HCT116 (cell line): ENCODE results near the gene VRK1. TPM values are rescaled to one million over a fixed set of nuclear protein-coding genes. Genes with fewer than 3 reads are reported as not detected.

Source experiments
- ATAC-seq: fragments of 200-7000 bp; cut with Tn5 transposase; 2 replicates; pipeline ENCODE4 v1.9.1; 2020; ENCODE audit warnings: mild to moderate bottlenecking, moderate library complexity
- BruUV-seq: library from RNA; stranded (reverse); fragments of 400-500 nt; replicated peaks from 2 replicates; lab custom pipeline; 2021; lab: Mats Ljungman, UMichigan
- CTCF ChIA-PET: fragments of 300-600 bp; sonication (Branson Sonifier 250); formaldehyde crosslinking; loops from one replicate; lab custom pipeline; 2021; ENCODE audit warnings: antibody characterized with exemption; lab: Charles Lee
- POLR2A ChIA-PET: fragments of 300-600, 350-600 bp; sonication (Branson Sonifier 250); formaldehyde crosslinking; loops from one replicate; lab custom pipeline; 2021; ENCODE audit warnings: antibody characterized with exemption; lab: Charles Lee
- RAD21 ChIA-PET, 2 experiments: fragments of 300-600 bp; sonication (Branson Sonifier 250); formaldehyde crosslinking; loops; one replicate each; lab custom pipeline; 2023; ENCODE audit warnings: low total read pairs in 2 of 2; ENCODE audit not compliant: uncharacterized antibody in 2 of 2, unreplicated experiment in 2 of 2, low non-redundant PET in 1 of 2; lab: Charles Lee
- DNase-seq: peaks from one replicate; pipeline ENCODE4 v3.0.0-alpha.2; 2010; ENCODE audit warnings: low read depth, low spot score
- H2AFZ ChIP-seq: fragments of 200-600 bp; shearing (Covaris generic), sonication (generic); 2 replicates; pipeline ENCODE4 v1.6.1; 2017; ENCODE audit warnings: low read depth, mixed run types, mixed read lengths, antibody characterized with exemption, low read length; ENCODE audit not compliant: poor library complexity, severe bottlenecking
- H3K27ac ChIP-seq: 2 replicates; pipeline ENCODE4 v1.5.1; 2012; ENCODE audit warnings: low read depth, low read length
- H3K27me3 ChIP-seq: fragments of 200-600 bp; sonication (generic); 2 replicates; pipeline ENCODE4 v1.6.1; 2016; ENCODE audit warnings: mixed run types, low read length, mixed read lengths; ENCODE audit not compliant: insufficient read depth
- H3K36me3 ChIP-seq, 2 experiments: fragments of 200-500 bp in 1 of 2; fragments of 200-600 bp in 1 of 2; sonication (Bioruptor generic) in 1 of 2; sonication (generic) in 1 of 2; 2 replicates each; pipeline versions ENCODE4 v1.5.1 to v1.6.1; 2014 to 2016; ENCODE audit warnings: low read length in 2 of 2, inconsistent platforms in 1 of 2, mixed read lengths in 1 of 2, mixed run types in 1 of 2; ENCODE audit not compliant: insufficient read depth in 2 of 2, control insufficient read depth in 1 of 2
- H3K4me1 ChIP-seq, 2 experiments: fragments of 200-600 bp in 1 of 2; sonication (generic) in 1 of 2; 2 replicates each; pipeline versions ENCODE4 v1.5.1 to v1.6.1; 2012 to 2017; ENCODE audit warnings: low read length in 2 of 2, inconsistent platforms in 1 of 2, mild to moderate bottlenecking in 1 of 2, mixed read lengths in 1 of 2, mixed run types in 1 of 2, moderate library complexity in 1 of 2; ENCODE audit not compliant: insufficient read depth in 2 of 2, control insufficient read depth in 1 of 2
- H3K4me2 ChIP-seq: fragments of 200-600 bp; sonication (generic); 2 replicates; pipeline ENCODE4 v1.6.1; 2017; ENCODE audit warnings: mixed run types, low read length, mixed read lengths
- H3K4me3 ChIP-seq, 2 experiments: fragments of 200-600 bp in 1 of 2; sonication (generic) in 1 of 2; replicated peaks in 1 of 2; 2 replicates each; pipeline ENCODE4 v1.5.1; 2011 to 2016; ENCODE audit warnings: low read length in 2 of 2, control low read depth in 1 of 2, low read depth in 1 of 2, mild to moderate bottlenecking in 1 of 2, mixed read lengths in 1 of 2, mixed run types in 1 of 2
- H3K79me2 ChIP-seq: fragments of 200-600 bp; sonication (generic); 2 replicates; pipeline ENCODE4 v1.6.1; 2017; ENCODE audit warnings: mild to moderate bottlenecking, mixed run types, low read length, moderate library complexity, mixed read lengths; ENCODE audit not compliant: insufficient read depth
- H3K9ac ChIP-seq: fragments of 200-600 bp; sonication (generic); 2 replicates; pipeline ENCODE4 v1.6.1; 2016; ENCODE audit warnings: low read length, mixed read lengths
- H3K9me2 ChIP-seq: fragments of 200-600 bp; sonication (generic), shearing (Covaris generic); 2 replicates; pipeline ENCODE4 v1.6.1; 2017; ENCODE audit warnings: mixed run types, mild to moderate bottlenecking, moderate library complexity; ENCODE audit not compliant: insufficient read depth
- H3K9me3 ChIP-seq, 2 experiments: fragments of 200-500 bp in 1 of 2; fragments of 200-600 bp in 1 of 2; sonication (Bioruptor generic) in 1 of 2; sonication (generic) in 1 of 2; 2 replicates each; pipeline ENCODE4 v1.6.1; 2014 to 2017; ENCODE audit warnings: low read length in 2 of 2, mixed read lengths in 2 of 2, inconsistent platforms in 1 of 2, low read depth in 1 of 2, mild to moderate bottlenecking in 1 of 2, mixed run types in 1 of 2, moderate library complexity in 1 of 2; ENCODE audit not compliant: control insufficient read depth in 1 of 2, insufficient read depth in 1 of 2
- H4K20me1 ChIP-seq: fragments of 200-600 bp; sonication (generic), shearing (Covaris generic); 2 replicates; pipeline ENCODE4 v1.6.1; 2017; ENCODE audit warnings: mixed run types, mild to moderate bottlenecking, moderate library complexity; ENCODE audit not compliant: insufficient read depth
- CBX3 ChIP-seq: IDR thresholded peaks from 2 replicates; pipeline ENCODE4 v1.6.1; 2012; ENCODE audit warnings: low read depth
- CEBPB ChIP-seq: IDR thresholded peaks from 2 replicates; pipeline ENCODE4 v1.6.1; 2012; ENCODE audit warnings: low read depth
- CTCF ChIP-seq, 3 experiments: fragments of 200-600 bp in 1 of 3; sonication (generic) in 1 of 3; IDR thresholded peaks in 2 of 3; conservative IDR thresholded peaks in 1 of 3; 2 replicates each; pipeline ENCODE4 v1.5.1; 2012 to 2017; ENCODE audit warnings: low read depth in 2 of 3, low read length in 2 of 3, antibody characterized with exemption in 1 of 3, borderline replicate concordance in 1 of 3, control low read depth in 1 of 3, mild to moderate bottlenecking in 1 of 3, mixed read lengths in 1 of 3, mixed run types in 1 of 3, moderate library complexity in 1 of 3; ENCODE audit not compliant: insufficient read depth in 1 of 3
- EGR1 ChIP-seq: IDR thresholded peaks from 2 replicates; pipeline ENCODE4 v1.6.1; 2012; ENCODE audit warnings: low read depth
- SIN3A ChIP-seq: IDR thresholded peaks from 2 replicates; pipeline ENCODE4 v1.6.1; 2012; ENCODE audit warnings: low read depth
- SP1 ChIP-seq: IDR thresholded peaks from 2 replicates; pipeline ENCODE4 v1.6.1; 2012; ENCODE audit warnings: low read depth
- TCF7L2 ChIP-seq: IDR thresholded peaks from 2 replicates; pipeline ENCODE4 v1.7.0; 2011; ENCODE audit warnings: borderline replicate concordance, inconsistent platforms; ENCODE audit not compliant: insufficient read depth, insufficient read length; ENCODE audit errors: extremely low read depth
- YY1 ChIP-seq: IDR thresholded peaks from 2 replicates; pipeline ENCODE4 v1.6.1; 2011; ENCODE audit warnings: low read length, low read depth, moderate library complexity, mild to moderate bottlenecking; ENCODE audit not compliant: insufficient replicate concordance; ENCODE audit errors: extremely low read depth
- intact Hi-C: fragments of 100-400 bp; cut with micrococcal nuclease; formaldehyde crosslinking; loops from 2 replicates; pipeline ENCODE4 v1.10.0; 2022
- total RNA-seq: library from RNA; stranded (reverse); gene quantifications from one replicate; pipeline ENCODE4 v1.2.1, GENCODE V29; 2021; ENCODE audit not compliant: unreplicated experiment
- TF ChIP-seq, protein P1 (sequence below): IDR thresholded peaks from 2 replicates; pipeline ENCODE4 v1.6.1; 2012; ENCODE audit warnings: low read depth
- TF ChIP-seq, protein P2 (sequence below): IDR thresholded peaks from 2 replicates; pipeline ENCODE4 v1.6.1; 2012
- TF ChIP-seq, protein P3 (sequence below): IDR thresholded peaks from 2 replicates; pipeline ENCODE4 v1.6.1; 2012

Gene VRK1
- total RNA-seq, 1 experiment from 2014 or later, result 51.4 TPM

DNA sequence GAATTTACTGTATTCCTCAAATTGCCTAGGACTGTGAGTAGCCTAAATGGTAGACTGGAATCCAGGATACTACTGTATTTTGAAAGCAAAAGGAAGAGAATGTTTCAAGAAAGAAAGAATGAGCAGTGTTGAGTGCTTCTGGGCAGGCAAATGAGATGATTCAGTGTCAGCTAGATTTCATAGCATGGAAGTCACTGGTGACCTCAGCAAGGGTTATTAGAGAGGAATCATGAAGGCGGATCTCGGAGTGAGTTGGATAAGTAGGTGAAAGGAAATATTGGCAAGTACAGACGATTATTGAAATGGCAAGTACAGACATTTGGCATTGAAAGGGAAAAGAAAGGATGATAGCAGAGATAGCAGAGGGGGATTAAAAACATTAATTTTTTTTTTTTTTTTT, 27.1 kb downstream of the VRK1 start (continued):
- TF ChIP-seq, protein P1, sequence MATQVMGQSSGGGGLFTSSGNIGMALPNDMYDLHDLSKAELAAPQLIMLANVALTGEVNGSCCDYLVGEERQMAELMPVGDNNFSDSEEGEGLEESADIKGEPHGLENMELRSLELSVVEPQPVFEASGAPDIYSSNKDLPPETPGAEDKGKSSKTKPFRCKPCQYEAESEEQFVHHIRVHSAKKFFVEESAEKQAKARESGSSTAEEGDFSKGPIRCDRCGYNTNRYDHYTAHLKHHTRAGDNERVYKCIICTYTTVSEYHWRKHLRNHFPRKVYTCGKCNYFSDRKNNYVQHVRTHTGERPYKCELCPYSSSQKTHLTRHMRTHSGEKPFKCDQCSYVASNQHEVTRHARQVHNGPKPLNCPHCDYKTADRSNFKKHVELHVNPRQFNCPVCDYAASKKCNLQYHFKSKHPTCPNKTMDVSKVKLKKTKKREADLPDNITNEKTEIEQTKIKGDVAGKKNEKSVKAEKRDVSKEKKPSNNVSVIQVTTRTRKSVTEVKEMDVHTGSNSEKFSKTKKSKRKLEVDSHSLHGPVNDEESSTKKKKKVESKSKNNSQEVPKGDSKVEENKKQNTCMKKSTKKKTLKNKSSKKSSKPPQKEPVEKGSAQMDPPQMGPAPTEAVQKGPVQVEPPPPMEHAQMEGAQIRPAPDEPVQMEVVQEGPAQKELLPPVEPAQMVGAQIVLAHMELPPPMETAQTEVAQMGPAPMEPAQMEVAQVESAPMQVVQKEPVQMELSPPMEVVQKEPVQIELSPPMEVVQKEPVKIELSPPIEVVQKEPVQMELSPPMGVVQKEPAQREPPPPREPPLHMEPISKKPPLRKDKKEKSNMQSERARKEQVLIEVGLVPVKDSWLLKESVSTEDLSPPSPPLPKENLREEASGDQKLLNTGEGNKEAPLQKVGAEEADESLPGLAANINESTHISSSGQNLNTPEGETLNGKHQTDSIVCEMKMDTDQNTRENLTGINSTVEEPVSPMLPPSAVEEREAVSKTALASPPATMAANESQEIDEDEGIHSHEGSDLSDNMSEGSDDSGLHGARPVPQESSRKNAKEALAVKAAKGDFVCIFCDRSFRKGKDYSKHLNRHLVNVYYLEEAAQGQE, result no peak
- TF ChIP-seq CTCF (IDR thresholded peaks at IDR 0.05 in 2 of 3, conservative IDR thresholded peaks at IDR 0.05 in 1 of 3; ENCODE audit: borderline replicate concordance in 1 of 3, insufficient read depth in 1 of 3, low read depth in 2 of 3, low read length in 2 of 3) (no peak), SIN3A (no peak)

DNA sequence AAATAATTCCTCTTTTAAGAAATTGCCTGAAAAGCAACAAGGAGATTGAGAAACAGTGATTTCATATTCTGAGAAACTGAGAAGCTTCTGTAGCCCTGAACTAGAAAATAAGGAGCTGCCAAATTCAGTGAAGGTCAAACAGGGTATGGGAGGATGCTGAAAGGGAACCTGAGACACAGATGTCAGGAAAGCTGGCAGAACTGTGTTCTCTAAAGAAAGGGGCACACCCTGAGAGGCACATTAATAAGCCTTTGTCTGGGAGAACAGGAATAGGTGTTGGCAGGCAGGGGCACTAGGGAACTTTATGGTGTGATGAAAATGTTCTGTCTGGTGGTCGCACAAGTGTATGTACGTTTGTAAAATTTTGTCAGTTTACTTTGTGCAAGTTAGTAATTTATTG, 29.6 kb downstream of the VRK1 start:
- intact Hi-C loops, result no loop called here

More for the DNA sequence above, 29.6 kb downstream of the VRK1 start:
- TF ChIP-seq CEBPB (no peak), TCF7L2 (no peak), EGR1 (no peak), YY1 (no peak), SP1 (no peak), CBX3 (no peak)
- TF ChIP-seq, protein P2, sequence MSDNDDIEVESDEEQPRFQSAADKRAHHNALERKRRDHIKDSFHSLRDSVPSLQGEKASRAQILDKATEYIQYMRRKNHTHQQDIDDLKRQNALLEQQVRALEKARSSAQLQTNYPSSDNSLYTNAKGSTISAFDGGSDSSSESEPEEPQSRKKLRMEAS, result no peak
- TF ChIP-seq, protein P3, sequence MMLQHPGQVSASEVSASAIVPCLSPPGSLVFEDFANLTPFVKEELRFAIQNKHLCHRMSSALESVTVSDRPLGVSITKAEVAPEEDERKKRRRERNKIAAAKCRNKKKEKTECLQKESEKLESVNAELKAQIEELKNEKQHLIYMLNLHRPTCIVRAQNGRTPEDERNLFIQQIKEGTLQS, result no peak
- ChIA-PET POLR2A (no interaction called here), RAD21 (no interaction called here), CTCF (no interaction called here)
- Histone ChIP-seq H2AFZ (no peak overlapping the region), H3K9ac (no peak overlapping the region), H3K4me3 (no peak overlapping the region), H3K79me2 (peaks cover 100% of the 10 kb centered on the region), H3K4me2 (no peak overlapping the region), H3K4me1 (no peaks in the 10 kb centered on the region), H3K9me2 (no peaks in the 10 kb centered on the region), H4K20me1 (peaks cover 14% of the 10 kb centered on the region; the same call in 1 of the 2 replicates), H3K36me3 (0 out of 4 replicates have a peak, but pooled peaks cover 0 to 7% of the 10 kb centered on the region in 2 experiments), H3K9me3 (no peaks in the 10 kb centered on the region), H3K27me3 (no peaks in the 10 kb centered on the region), H3K27ac (no peak overlapping the region)
- ATAC-seq (no peak), DNase-seq (no peak)
- BruUV-seq, result no TSS peak
